DOHH2 (cell line): Measurements from ENCODE around the gene SPDYC.

Experiments used
- H3F3A ChIP-seq: fragments of 200-600 bp; sonication (generic), shearing (Covaris generic); 2 replicates; pipeline ENCODE4 v1.6.0; 2016; ENCODE audit warnings: antibody characterized with exemption, mild to moderate bottlenecking; ENCODE audit not compliant: control insufficient read depth, insufficient read depth
- H3K27ac ChIP-seq: fragments of 200-600 bp; sonication (generic); 2 replicates; pipeline ENCODE4 v1.5.1; 2014; ENCODE audit warnings: low read depth, mild to moderate bottlenecking, low read length, moderate library complexity
- H3K27me3 ChIP-seq: fragments of 200-600 bp; sonication (generic); 2 replicates; pipeline ENCODE4 v1.6.1; 2014; ENCODE audit warnings: mild to moderate bottlenecking, low read length, mixed read lengths; ENCODE audit not compliant: control insufficient read depth
- H3K36me3 ChIP-seq: fragments of 200-600 bp; sonication (generic); 2 replicates; pipeline ENCODE4 v1.6.1; 2014; ENCODE audit warnings: mild to moderate bottlenecking, low read length, moderate library complexity, mixed read lengths; ENCODE audit not compliant: control insufficient read depth
- H3K4me1 ChIP-seq: fragments of 200-600 bp; sonication (generic); 2 replicates; pipeline ENCODE4 v1.6.1; 2014; ENCODE audit warnings: mild to moderate bottlenecking, low read length, mixed read lengths; ENCODE audit not compliant: control insufficient read depth
- H3K4me2 ChIP-seq: fragments of 200-600 bp; sonication (generic); 2 replicates; pipeline ENCODE4 v1.6.0; 2014; ENCODE audit warnings: mild to moderate bottlenecking, low read length, moderate library complexity
- H3K4me3 ChIP-seq: fragments of 200-600 bp; sonication (generic); 2 replicates; pipeline ENCODE4 v1.5.1; 2014; ENCODE audit warnings: mild to moderate bottlenecking, low read length, mixed read lengths
- H3K79me2 ChIP-seq: fragments of 200-600 bp; sonication (generic); 2 replicates; pipeline ENCODE4 v1.6.1; 2014; ENCODE audit warnings: mild to moderate bottlenecking, low read length, mixed read lengths; ENCODE audit not compliant: control insufficient read depth
- H3K9me2 ChIP-seq: fragments of 200-600 bp; sonication (generic); replicated peaks from 2 replicates; pipeline ENCODE4 v1.6.1; 2014; ENCODE audit warnings: mild to moderate bottlenecking, low read length, mixed read lengths; ENCODE audit not compliant: control insufficient read depth
- H3K9me3 ChIP-seq: fragments of 200-600 bp; sonication (generic); 2 replicates; pipeline ENCODE4 v1.6.1; 2014; ENCODE audit warnings: antibody characterized with exemption, low read length, mixed read lengths; ENCODE audit not compliant: control insufficient read depth, insufficient read depth
- H4K20me1 ChIP-seq: fragments of 200-600 bp; sonication (generic); 2 replicates; pipeline ENCODE4 v1.6.0; 2014; ENCODE audit warnings: low read depth, mild to moderate bottlenecking, antibody characterized with exemption, low read length, moderate library complexity; ENCODE audit not compliant: control insufficient read depth, insufficient read depth
- CTCF ChIP-seq: fragments of 200-600 bp; sonication (generic); IDR thresholded peaks from one replicate; pipeline ENCODE4 v1.5.1; 2014; ENCODE audit warnings: antibody characterized with exemption, mild to moderate bottlenecking, low read depth, low read length; ENCODE audit not compliant: poor library complexity, severe bottlenecking
- EZH2phosphoT487 ChIP-seq: fragments of 200-600 bp; sonication (generic); IDR thresholded peaks from 2 replicates; pipeline ENCODE4 v1.6.1; 2017; ENCODE audit warnings: borderline replicate concordance, mild to moderate bottlenecking, antibody characterized with exemption, low read length, moderate library complexity, mixed read lengths

The SPDYC gene

GRCh38 chr11:65121865-65122696 lies 48.0 kb upstream of the SPDYC start, which contains the start of the genes FAU and MRPL49:
FAU (minus strand) TSS chr11:65122134; CDS start chr11:65121813, 321 bp downstream.
MRPL49 (plus strand) TSS chr11:65122321; CDS start chr11:65122347, 26 bp downstream.
- Histone ChIP-seq H3F3A (peaks cover 56% of the 10 kb centered on the region), H3K27ac (peak within 1 kb of the TSS; percentile 86), H4K20me1 (peaks cover 3% of the 10 kb centered on the region; the same call in 1 of the 2 replicates), H3K4me1 (peaks cover 50% of the 10 kb centered on the region), H3K36me3 (peaks cover 85% of the 10 kb centered on the region), H3K27me3 (no peaks in the 10 kb centered on the region), H3K4me2 (peak within 1 kb of the TSS; percentile 86), H3K4me3 (peak within 1 kb of the TSS; percentile 100), H3K9me2 (no peaks in the 10 kb centered on the region), H3K9me3 (no peaks in the 10 kb centered on the region), H3K79me2 (peaks cover 65% of the 10 kb centered on the region)
- TF ChIP-seq CTCF (no peak), EZH2phosphoT487 (no peak)

GRCh38 chr11:65124480-65125196 lies 45.4 kb upstream of the SPDYC start:
- Histone ChIP-seq H3K4me3 (no peak overlapping the region), H3K27me3 (no peaks in the 10 kb centered on the region), H4K20me1 (peaks cover 9% of the 10 kb centered on the region; the same call in 1 of the 2 replicates), H3K4me1 (peaks cover 42% of the 10 kb centered on the region), H3F3A (peaks cover 64% of the 10 kb centered on the region), H3K4me2 (peak overlapping the region; percentile 86; the same call in 1 of the 2 replicates), H3K36me3 (peaks cover 91% of the 10 kb centered on the region), H3K27ac (peak overlapping the region; percentile 15; the same call in 1 of the 2 replicates), H3K9me2 (no peaks in the 10 kb centered on the region), H3K9me3 (no peaks in the 10 kb centered on the region), H3K79me2 (peaks cover 60% of the 10 kb centered on the region)
- TF ChIP-seq CTCF (no peak), EZH2phosphoT487 (no peak)

- Histone ChIP-seq H3K36me3 (peaks cover 91% of the 10 kb centered on the region), H3K9me3 (no peaks in the 10 kb centered on the region), H3K4me3 (no peak overlapping the region), H3K4me2 (no peak overlapping the region), H3K27ac (peak overlapping the region; percentile 100), H4K20me1 (peaks cover 14% of the 10 kb centered on the region; the same call in 1 of the 2 replicates), H3K27me3 (no peaks in the 10 kb centered on the region), H3K79me2 (peaks cover 60% of the 10 kb centered on the region), H3F3A (peaks cover 64% of the 10 kb centered on the region), H3K9me2 (no peaks in the 10 kb centered on the region), H3K4me1 (peaks cover 42% of the 10 kb centered on the region)
- TF ChIP-seq CTCF (no peak), EZH2phosphoT487 (no peak)
These were observed 44.6 kb upstream of the SPDYC start for GRCh38 chr11:65125197-65126056.
